M059J (cell line): Measurements from ENCODE around the gene GGA2. TPM values are rescaled to one million over a fixed set of nuclear protein-coding genes. Genes with fewer than 3 reads are reported as not detected.
"Not testable (repeated sequence)": the region's sequence is repeated elsewhere in the genome, so short reads cannot be mapped to it uniquely, and the experiment has no call there.

Source experiments
- DNase-seq: peaks from one replicate; pipeline ENCODE4 v3.0.0-alpha.2; 2012; ENCODE audit warnings: low read depth
- total RNA-seq: library from RNA; depleted of rRNA; stranded (reverse); fragments of >200 nt; shearing (Covaris generic); gene quantifications from 2 replicates; pipeline ENCODE4 v1.2.3, GENCODE V29; 2014

The GGA2 gene
- total RNA-seq, 1 experiment from 2014 or later, result 19.3 TPM

GRCh38 chr16:23504453-23505179 lies 5.7 kb downstream of the GGA2 start:
- DNase-seq, result peak; percentile 97

- peak; percentile 83 for DNase-seq
Measured at GRCh38 chr16:23504076-23504452, 6.2 kb downstream of the GGA2 start.

GRCh38 chr16:23502466-23502865 lies 7.8 kb downstream of the GGA2 start:
- no peak for DNase-seq

- no peak for DNase-seq
Measured at GRCh38 chr16:23501291-23501690, 9.0 kb downstream of the GGA2 start.

- DNase-seq, result no peak
Measured at GRCh38 chr16:23500862-23501225, 9.4 kb downstream of the GGA2 start.

GRCh38 chr16:23500212-23500861 lies 10.0 kb downstream of the GGA2 start:
- no peak for DNase-seq

- DNase-seq, result no peak
Measured at GRCh38 chr16:23499801-23500200, 10.5 kb downstream of the GGA2 start.

- no peak for DNase-seq
Measured at GRCh38 chr16:23498863-23499262, 11.4 kb downstream of the GGA2 start.

- DNase-seq, result no peak
Measured at GRCh38 chr16:23497543-23497868, 12.8 kb downstream of the GGA2 start.

- DNase-seq, result no peak
Measured at GRCh38 chr16:23496821-23497542, 13.3 kb downstream of the GGA2 start.

GRCh38 chr16:23495671-23496070 lies 14.6 kb downstream of the GGA2 start:
- no peak for DNase-seq

GRCh38 chr16:23494188-23494587 lies 16.1 kb downstream of the GGA2 start:
- no peak for DNase-seq

- peak; percentile 65 for DNase-seq
Measured at GRCh38 chr16:23491490-23492391, 18.6 kb downstream of the GGA2 start.

- no peak for DNase-seq
Measured at GRCh38 chr16:23486480-23486879, 23.8 kb downstream of the GGA2 start.

- DNase-seq, result no peak
Measured at GRCh38 chr16:23485841-23486240, 24.5 kb downstream of the GGA2 start.

GRCh38 chr16:23485257-23485614 lies 25.1 kb downstream of the GGA2 start:
- no peak for DNase-seq

- no peak for DNase-seq
Measured at GRCh38 chr16:23484510-23485256, 25.6 kb downstream of the GGA2 start.

GRCh38 chr16:23483492-23483891 lies 26.8 kb downstream of the GGA2 start:
- DNase-seq, result not testable (repeated sequence)

- no peak for DNase-seq
Measured at GRCh38 chr16:23482778-23483177, 27.5 kb downstream of the GGA2 start.

GRCh38 chr16:23480257-23480656 lies 30.0 kb downstream of the GGA2 start:
- no peak for DNase-seq

- DNase-seq, result no peak
Measured at GRCh38 chr16:23479138-23479537, 31.2 kb downstream of the GGA2 start.
